K562 (cell line): Measurements from ENCODE around the gene PSMA8. TPM values are rescaled to one million over a fixed set of nuclear protein-coding genes. Genes with fewer than 3 reads are reported as not detected.

Source experiments
- CC2D1A ChIP-seq: fragments of 450-650 bp; IDR thresholded peaks from 2 replicates; pipeline ENCODE4 v1.6.1; 2017; ENCODE audit warnings: mild to moderate bottlenecking
- HEY1 ChIP-seq: fragments of 250-450 bp; sonication (Bioruptor Pico); IDR thresholded peaks from 2 replicates; pipeline ENCODE4 v1.5.0; 2020; ENCODE audit warnings: mild to moderate bottlenecking, moderate library complexity, borderline replicate concordance
- JUND ChIP-seq, 2 experiments: IDR thresholded peaks; 2 replicates in 1 of 2; 3 replicates in 1 of 2; pipeline ENCODE4 v1.6.1; 2011; ENCODE audit warnings: borderline replicate concordance in 2 of 2, low read depth in 2 of 2, low read length in 2 of 2, improper control_type of control experiment in 1 of 2, missing biosample characterization in 1 of 2, missing genetic modification characterization in 1 of 2, missing genetic modification reagents in 1 of 2
- MNT ChIP-seq, 2 experiments: fragments of 450-650 bp; conservative IDR thresholded peaks; 2 replicates each; pipeline ENCODE4 v1.6.1; 2017; ENCODE audit warnings: mild to moderate bottlenecking in 2 of 2, moderate library complexity in 2 of 2
- RBM34 ChIP-seq: fragments of 200-400 bp; formaldehyde crosslinking; IDR thresholded peaks from 2 replicates; pipeline ENCODE4 v1.6.1; 2018; ENCODE audit warnings: low read length, borderline replicate concordance; ENCODE audit not compliant: insufficient read depth
- SMARCA4 ChIP-seq: fragments of 450-650 bp; IDR thresholded peaks from 2 replicates; pipeline ENCODE4 v1.6.1; 2016
- TBL1XR1 ChIP-seq, 2 experiments: IDR thresholded peaks; 2 replicates each; pipeline ENCODE4 v1.6.1; 2012; ENCODE audit warnings: improper control_type of control experiment in 2 of 2, low read length in 2 of 2, mild to moderate bottlenecking in 1 of 2
- TFAM ChIP-seq: fragments of 250-450 bp; sonication (Bioruptor Pico); conservative IDR thresholded peaks from 2 replicates; pipeline ENCODE4 v1.5.0; 2021; ENCODE audit warnings: mild to moderate bottlenecking, moderate library complexity
- polyA plus RNA-seq, 8 experiments: library from polyadenylated mRNA; depleted of rRNA in 4 of 8; stranded (reverse) in 5 of 8; unstranded in 3 of 8; fragments of >200 nt; fragmentation: Nextera tagmentation in 2 of 8; fragmentation: Illumina TruSeq in 1 of 8; extraction: Ambion mirVana in 2 of 8; extraction: Trizol in 1 of 8; gene quantifications; 2 replicates each; pipeline versions ENCODE4 v1.2.1 to v1.2.3, GENCODE V29; 2011 to 2014; ENCODE audit warnings: inconsistent platforms in 1 of 8, missing spikeins in 1 of 8
- total RNA-seq, 7 experiments: library from RNA; depleted of rRNA in 6 of 7; stranded (reverse); fragments of >200 nt in 6 of 7; fragmentation: Illumina TruSeq in 2 of 7; extraction: Trizol in 2 of 7; gene quantifications; 2 replicates each; pipeline versions ENCODE4 v1.2.1 to v1.2.3, GENCODE V29; 2011 to 2021; ENCODE audit warnings: low replicate concordance in 1 of 7
- TF ChIP-seq, protein P1 (sequence below): fragments of 250-450 bp; sonication (Bioruptor Pico); IDR thresholded peaks from 2 replicates; pipeline ENCODE4 v1.5.0; 2020; ENCODE audit warnings: mild to moderate bottlenecking, borderline replicate concordance
- TF ChIP-seq, protein P2 (sequence below): IDR thresholded peaks from 2 replicates; pipeline ENCODE4 v1.6.1; 2011; ENCODE audit not compliant: insufficient read length; ENCODE audit errors: extremely low read depth
- TF ChIP-seq, protein P3 (sequence below): fragments of 450-650 bp; IDR thresholded peaks from one replicate; pipeline ENCODE4 v1.6.1; 2018; ENCODE audit warnings: mild to moderate bottlenecking, moderate library complexity; ENCODE audit not compliant: partially characterized antibody

PSMA8 gene
- total and polyA plus RNA-seq, 9 of the 15 experiments (the other 6 are each of a cell fraction or from before 2014, with no cell fraction given) = not detected

DNA sequence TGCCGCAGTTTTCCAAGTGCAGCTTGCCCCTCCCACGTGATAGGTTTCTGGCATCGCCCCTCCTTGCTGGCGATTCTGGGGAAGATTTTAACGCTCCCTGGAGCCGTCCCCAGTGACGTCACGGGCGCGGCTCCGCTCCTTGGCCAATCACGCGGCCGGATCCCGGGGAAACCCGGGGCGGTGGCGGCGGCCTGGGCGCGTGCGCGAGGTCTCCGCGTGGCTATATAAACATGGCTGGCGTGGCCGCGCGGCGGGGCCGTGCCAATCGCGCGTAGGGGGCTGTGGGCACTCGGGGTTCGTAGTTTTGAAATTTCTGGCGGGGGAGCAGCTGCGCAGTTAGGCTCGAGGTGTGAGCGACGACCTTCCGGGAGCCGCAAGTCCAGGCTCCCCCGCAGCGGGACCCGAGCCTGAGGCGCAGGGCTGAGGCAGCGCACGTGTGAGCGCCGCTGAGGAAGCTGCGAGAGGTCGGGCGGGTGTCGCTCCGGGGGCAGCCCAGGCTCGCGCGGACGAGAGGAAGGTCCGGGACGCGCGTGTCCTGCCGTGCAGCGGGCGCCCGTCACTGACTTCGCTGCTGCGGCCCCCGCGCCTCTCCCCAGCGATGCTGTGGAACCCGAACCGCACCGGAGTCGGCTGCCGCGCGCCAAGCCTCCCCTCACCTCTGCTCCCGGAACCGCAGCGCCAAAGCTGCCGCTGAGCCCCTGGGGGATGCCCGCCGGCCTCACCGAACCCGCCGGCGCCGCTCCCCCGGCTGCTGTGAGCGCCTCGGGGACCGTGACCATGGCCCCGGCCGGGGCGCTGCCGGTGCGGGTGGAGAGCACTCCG is 92.8 kb downstream of the PSMA8 start, which contains the start of gene TAF4B (continued):
- TF ChIP-seq, protein P1, sequence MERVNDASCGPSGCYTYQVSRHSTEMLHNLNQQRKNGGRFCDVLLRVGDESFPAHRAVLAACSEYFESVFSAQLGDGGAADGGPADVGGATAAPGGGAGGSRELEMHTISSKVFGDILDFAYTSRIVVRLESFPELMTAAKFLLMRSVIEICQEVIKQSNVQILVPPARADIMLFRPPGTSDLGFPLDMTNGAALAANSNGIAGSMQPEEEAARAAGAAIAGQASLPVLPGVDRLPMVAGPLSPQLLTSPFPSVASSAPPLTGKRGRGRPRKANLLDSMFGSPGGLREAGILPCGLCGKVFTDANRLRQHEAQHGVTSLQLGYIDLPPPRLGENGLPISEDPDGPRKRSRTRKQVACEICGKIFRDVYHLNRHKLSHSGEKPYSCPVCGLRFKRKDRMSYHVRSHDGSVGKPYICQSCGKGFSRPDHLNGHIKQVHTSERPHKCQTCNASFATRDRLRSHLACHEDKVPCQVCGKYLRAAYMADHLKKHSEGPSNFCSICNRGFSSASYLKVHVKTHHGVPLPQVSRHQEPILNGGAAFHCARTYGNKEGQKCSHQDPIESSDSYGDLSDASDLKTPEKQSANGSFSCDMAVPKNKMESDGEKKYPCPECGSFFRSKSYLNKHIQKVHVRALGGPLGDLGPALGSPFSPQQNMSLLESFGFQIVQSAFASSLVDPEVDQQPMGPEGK (CRISPR knock-in tag) = no peak; the same call in 1 of the 2 replicates
- TF ChIP-seq JUND (IDR thresholded peaks at IDR 0.05; ENCODE audit: borderline replicate concordance, low read depth, low read length) (peak; percentile 64), JUND (tag; IDR thresholded peaks at IDR 0.05; ENCODE audit: borderline replicate concordance, low read depth, low read length) (peak; percentile 47; the same call in 1 of the 3 replicates), SMARCA4 (no peak), CC2D1A (peak; percentile 69; the same call in 1 of the 2 replicates), TBL1XR1 (IDR thresholded peaks at IDR 0.05; ENCODE audit: low read length in 2 of 2) (peak in 1 of 2 experiments; percentile 64; a peak in 1 of 4 replicates), TFAM (CRISPR knock-in tag) (no peak), HEY1 (CRISPR knock-in tag) (no peak), RBM34 (0 out of 2 replicates have a peak, but pooled peaks have one; percentile 43), MNT (conservative IDR thresholded peaks at IDR 0.05) (peak; percentile 100)
- TF ChIP-seq, protein P2, sequence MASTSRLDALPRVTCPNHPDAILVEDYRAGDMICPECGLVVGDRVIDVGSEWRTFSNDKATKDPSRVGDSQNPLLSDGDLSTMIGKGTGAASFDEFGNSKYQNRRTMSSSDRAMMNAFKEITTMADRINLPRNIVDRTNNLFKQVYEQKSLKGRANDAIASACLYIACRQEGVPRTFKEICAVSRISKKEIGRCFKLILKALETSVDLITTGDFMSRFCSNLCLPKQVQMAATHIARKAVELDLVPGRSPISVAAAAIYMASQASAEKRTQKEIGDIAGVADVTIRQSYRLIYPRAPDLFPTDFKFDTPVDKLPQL = peak; percentile 34
- TF ChIP-seq, protein P3, sequence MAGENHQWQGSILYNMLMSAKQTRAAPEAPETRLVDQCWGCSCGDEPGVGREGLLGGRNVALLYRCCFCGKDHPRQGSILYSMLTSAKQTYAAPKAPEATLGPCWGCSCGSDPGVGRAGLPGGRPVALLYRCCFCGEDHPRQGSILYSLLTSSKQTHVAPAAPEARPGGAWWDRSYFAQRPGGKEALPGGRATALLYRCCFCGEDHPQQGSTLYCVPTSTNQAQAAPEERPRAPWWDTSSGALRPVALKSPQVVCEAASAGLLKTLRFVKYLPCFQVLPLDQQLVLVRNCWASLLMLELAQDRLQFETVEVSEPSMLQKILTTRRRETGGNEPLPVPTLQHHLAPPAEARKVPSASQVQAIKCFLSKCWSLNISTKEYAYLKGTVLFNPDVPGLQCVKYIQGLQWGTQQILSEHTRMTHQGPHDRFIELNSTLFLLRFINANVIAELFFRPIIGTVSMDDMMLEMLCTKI = no peak
